Epithelial cell of proximal tubule (primary cell): ENCODE data around the gene TFF2. TPM values are rescaled to one million over a fixed set of nuclear protein-coding genes. Genes with fewer than 3 reads are reported as not detected.

ENCODE experiments used
- DNase-seq: peaks from one replicate; pipeline ENCODE4 v3.0.0-alpha.2; 2011; ENCODE audit warnings: low read depth
- H3K4me3 ChIP-seq: 2 replicates; pipeline ENCODE4 v1.5.1; 2011; ENCODE audit warnings: low read depth, mild to moderate bottlenecking, low read length
- CTCF ChIP-seq: conservative IDR thresholded peaks from 2 replicates; pipeline ENCODE4 v1.5.1; 2012; ENCODE audit warnings: low read depth, mild to moderate bottlenecking, low read length
- total RNA-seq: library from RNA; depleted of rRNA; stranded (reverse); fragments of >200 nt; gene quantifications from 2 replicates; pipeline ENCODE4 v1.2.3, GENCODE V29; 2015

TFF2 gene
- total RNA-seq, 1 donor from 2014 or later: not detected

GRCh38 chr21:42332557-42333317, 18.1 kb downstream of the TFF2 start:
- no peak for TF ChIP-seq CTCF
- DNase-seq: no peak
- no peak overlapping the region for H3K4me3 ChIP-seq

GRCh38 chr21:42331660-42332059, 19.1 kb downstream of the TFF2 start:
- DNase-seq: no peak
- TF ChIP-seq CTCF: no peak
- H3K4me3 ChIP-seq: no peak overlapping the region

GRCh38 chr21:42330380-42331371, 20.1 kb downstream of the TFF2 start:
- no peak for TF ChIP-seq CTCF
- no peak overlapping the region for H3K4me3 ChIP-seq
- DNase-seq: no peak

GRCh38 chr21:42324896-42325295, 25.9 kb downstream of the TFF2 start:
- TF ChIP-seq CTCF: no peak
- no peak for DNase-seq
- no peak overlapping the region for H3K4me3 ChIP-seq

GRCh38 chr21:42321845-42322244, 28.9 kb downstream of the TFF2 start:
- H3K4me3 ChIP-seq: no peak overlapping the region
- no peak for DNase-seq
- no peak for TF ChIP-seq CTCF

GRCh38 chr21:42321231-42321630, 29.6 kb downstream of the TFF2 start:
- H3K4me3 ChIP-seq: no peak overlapping the region
- TF ChIP-seq CTCF: no peak
- no peak for DNase-seq
